Activated T-cell treated with anti-CD3 and anti-CD28 coated beads for 48 hours (primary cell): ENCODE measurements around the gene MYOCOS.

Experiments used
- DNase-seq: peaks from one replicate; pipeline ENCODE4 v3.0.0-alpha.2; 2020; ENCODE audit warnings: low read depth

MYOCOS gene

GRCh38 chr1:171663036-171663853, 41.2 kb downstream of the MYOCOS start:
- no peak for DNase-seq

GRCh38 chr1:171663854-171664575, 42.0 kb downstream of the MYOCOS start:
- no peak for DNase-seq

- no peak for DNase-seq
These were observed 42.9 kb downstream of the MYOCOS start for GRCh38 chr1:171664976-171665375.

GRCh38 chr1:171666114-171666769, 44.2 kb downstream of the MYOCOS start:
- no peak for DNase-seq

GRCh38 chr1:171668372-171668771, 46.3 kb downstream of the MYOCOS start:
- DNase-seq: no peak

GRCh38 chr1:171670739-171671138, 48.7 kb downstream of the MYOCOS start:
- DNase-seq: no peak

GRCh38 chr1:171674431-171675405, 52.7 kb downstream of the MYOCOS start:
- DNase-seq: no peak
